Fibroblast of mammary gland (primary cell): Measurements from ENCODE around the gene QRFP.

Source experiments
- DNase-seq: peaks from one replicate; pipeline ENCODE4 v3.0.0-alpha.2; 2010; ENCODE audit warnings: low read depth
- H3K4me3 ChIP-seq: 2 replicates; pipeline ENCODE4 v1.5.1; 2011; ENCODE audit warnings: low read depth, mild to moderate bottlenecking, low read length, moderate library complexity; ENCODE audit not compliant: control insufficient read depth
- CTCF ChIP-seq: conservative IDR thresholded peaks from 2 replicates; pipeline ENCODE4 v1.5.1; 2011; ENCODE audit warnings: low read depth, low read length, inconsistent platforms; ENCODE audit not compliant: control insufficient read depth, insufficient read depth

Gene QRFP

GRCh38 chr9:130897848-130898551 lies 1.4 kb upstream of the QRFP start:
- no peak for TF ChIP-seq CTCF
- H3K4me3 ChIP-seq = no peak overlapping the region
- no peak for DNase-seq

GRCh38 chr9:130897105-130897751 lies 616 bp upstream of the QRFP start:
- no peak for TF ChIP-seq CTCF
- DNase-seq = no peak
- no peak overlapping the region for H3K4me3 ChIP-seq

GRCh38 chr9:130895481-130896232 lies 955 bp downstream of the QRFP start:
- DNase-seq = no peak
- no peak for TF ChIP-seq CTCF
- H3K4me3 ChIP-seq = no peak overlapping the region

GRCh38 chr9:130895038-130895437 lies 1.6 kb downstream of the QRFP start:
- H3K4me3 ChIP-seq = no peak overlapping the region
- DNase-seq = no peak
- no peak for TF ChIP-seq CTCF

GRCh38 chr9:130894546-130894945 lies 2.1 kb downstream of the QRFP start:
- DNase-seq = peak; percentile 16
- no peak for TF ChIP-seq CTCF
- no peak overlapping the region for H3K4me3 ChIP-seq

GRCh38 chr9:130893341-130894101 lies 3.1 kb downstream of the QRFP start:
- no peak for TF ChIP-seq CTCF
- DNase-seq = no peak
- H3K4me3 ChIP-seq = no peak overlapping the region
